Measurements from ENCODE around the gene ATPAF1.
A peak's percentile ranks its signal among the peaks of the same experiment; 100 is the strongest.

The ATPAF1 gene

GRCh38 chr1:46618754-46619415 lies 49.3 kb downstream of the ATPAF1 start:
- Histone ChIP-seq H3K4me2 (peak overlapping the region; percentile 97), H4K20me1 (no peaks in the 10 kb centered on the region), H3K9ac (peak overlapping the region; percentile 21; the same call in 1 of the 2 replicates), H3K27ac (peak overlapping the region; percentile 62), H3K27me3 (no peaks in the 10 kb centered on the region), H3K4me1 (peaks cover 76% of the 10 kb centered on the region), H3K36me3 (no peaks in the 10 kb centered on the region), H3K4me3 (peak overlapping the region; percentile 24; the same call in 1 of the 2 replicates), H3K9me3 (no peaks in the 10 kb centered on the region)
- TF ChIP-seq Cebpa-rat (IDR thresholded peaks at IDR 0.05) = no peak

GRCh38 chr1:46617833-46618232 lies 50.3 kb downstream of the ATPAF1 start:
- peaks cover 79% of the 10 kb centered on the region for H3K4me1 ChIP-seq
- H3K36me3 ChIP-seq = no peaks in the 10 kb centered on the region
- no peak overlapping the region for H3K4me3 ChIP-seq
- no peak for TF ChIP-seq Cebpa-rat (IDR thresholded peaks at IDR 0.05)
- H3K9ac ChIP-seq = no peak overlapping the region
- no peaks in the 10 kb centered on the region for H3K27me3 ChIP-seq
- no peaks in the 10 kb centered on the region for H4K20me1 ChIP-seq
- no peaks in the 10 kb centered on the region for H3K9me3 ChIP-seq
- H3K27ac ChIP-seq = 0 out of 2 replicates have a peak overlapping the region, but pooled peaks have one; percentile 62
- peak overlapping the region; percentile 97 for H3K4me2 ChIP-seq

- H3K4me3 ChIP-seq = peak overlapping the region; percentile 85
- peak overlapping the region; percentile 82 for H3K9ac ChIP-seq
- no peaks in the 10 kb centered on the region for H3K36me3 ChIP-seq
- H4K20me1 ChIP-seq = no peaks in the 10 kb centered on the region
- H3K27me3 ChIP-seq = no peaks in the 10 kb centered on the region
- H3K4me1 ChIP-seq = peaks cover 85% of the 10 kb centered on the region
- H3K27ac ChIP-seq = peak overlapping the region; percentile 81
- no peaks in the 10 kb centered on the region for H3K9me3 ChIP-seq
- TF ChIP-seq Cebpa-rat (IDR thresholded peaks at IDR 0.05) = no peak
- H3K4me2 ChIP-seq = peak overlapping the region; percentile 97
Observed at GRCh38 chr1:46617108-46617800, 50.9 kb downstream of the ATPAF1 start.

GRCh38 chr1:46616277-46617107 lies 51.7 kb downstream of the ATPAF1 start, which contains the start of gene MOB3C:
TSS of gene MOB3C (minus strand) at chr1:46616811. CDS start at chr1:46613321, 3,490 bp downstream.
- Histone ChIP-seq H3K36me3 (no peaks in the 10 kb centered on the region), H4K20me1 (no peaks in the 10 kb centered on the region), H3K9ac (peak within 1 kb of the TSS; percentile 82), H3K27ac (peak within 1 kb of the TSS; percentile 81), H3K4me1 (peaks cover 92% of the 10 kb centered on the region), H3K4me2 (peak within 1 kb of the TSS; percentile 97), H3K4me3 (peak within 1 kb of the TSS; percentile 85), H3K27me3 (no peaks in the 10 kb centered on the region), H3K9me3 (no peaks in the 10 kb centered on the region)
- no peak for TF ChIP-seq Cebpa-rat (IDR thresholded peaks at IDR 0.05)

- Histone ChIP-seq H3K27ac (peak overlapping the region; percentile 81), H3K9ac (peak overlapping the region; percentile 82), H3K36me3 (no peaks in the 10 kb centered on the region), H3K4me2 (peak overlapping the region; percentile 97), H3K4me3 (peak overlapping the region; percentile 85), H3K27me3 (no peaks in the 10 kb centered on the region), H3K4me1 (peaks cover 90% of the 10 kb centered on the region), H4K20me1 (no peaks in the 10 kb centered on the region), H3K9me3 (no peaks in the 10 kb centered on the region)
- no peak for TF ChIP-seq Cebpa-rat (IDR thresholded peaks at IDR 0.05)
Observed at GRCh38 chr1:46615735-46616134, 52.4 kb downstream of the ATPAF1 start.

- Histone ChIP-seq H3K4me1 (peaks cover 83% of the 10 kb centered on the region), H3K27me3 (no peaks in the 10 kb centered on the region), H4K20me1 (no peaks in the 10 kb centered on the region), H3K9ac (0 out of 2 replicates have a peak overlapping the region, but pooled peaks have one; percentile 82), H3K4me2 (peak overlapping the region; percentile 97), H3K9me3 (no peaks in the 10 kb centered on the region), H3K27ac (no peak overlapping the region), H3K4me3 (no peak overlapping the region), H3K36me3 (peaks cover under 1% of the 10 kb centered on the region; the same call in 1 of the 2 replicates)
- no peak for TF ChIP-seq Cebpa-rat (IDR thresholded peaks at IDR 0.05)
Observed at GRCh38 chr1:46615088-46615487, 53.1 kb downstream of the ATPAF1 start.

- H4K20me1 ChIP-seq = no peaks in the 10 kb centered on the region
- H3K27ac ChIP-seq = no peak overlapping the region
- H3K27me3 ChIP-seq = no peaks in the 10 kb centered on the region
- no peaks in the 10 kb centered on the region for H3K9me3 ChIP-seq
- peaks cover 5% of the 10 kb centered on the region for H3K36me3 ChIP-seq
- peaks cover 78% of the 10 kb centered on the region for H3K4me1 ChIP-seq
- peak overlapping the region; percentile 97 for H3K4me2 ChIP-seq
- H3K4me3 ChIP-seq = no peak overlapping the region
- no peak overlapping the region for H3K9ac ChIP-seq
- TF ChIP-seq Cebpa-rat (IDR thresholded peaks at IDR 0.05) = no peak
Observed at GRCh38 chr1:46614604-46614984, 53.6 kb downstream of the ATPAF1 start.

GRCh38 chr1:46613661-46614603 lies 54.2 kb downstream of the ATPAF1 start:
- Histone ChIP-seq H3K4me2 (peak overlapping the region; percentile 97), H3K36me3 (peaks cover 12% of the 10 kb centered on the region), H3K4me1 (peaks cover 72% of the 10 kb centered on the region), H3K27ac (peak overlapping the region; percentile 59; the same call in 1 of the 2 replicates), H4K20me1 (no peaks in the 10 kb centered on the region), H3K9ac (peak overlapping the region; percentile 56; the same call in 1 of the 2 replicates), H3K4me3 (0 out of 2 replicates have a peak overlapping the region, but pooled peaks have one; percentile 26), H3K9me3 (no peaks in the 10 kb centered on the region), H3K27me3 (no peaks in the 10 kb centered on the region)
- no peak for TF ChIP-seq Cebpa-rat (IDR thresholded peaks at IDR 0.05)

All from BLaER1 (cell line).